OCI-LY7 (cell line): ENCODE measurements around the gene MRPL19.

Experiments used
- CTCF ChIP-seq: fragments of 200-600 bp; sonication (generic); conservative IDR thresholded peaks from 2 replicates; pipeline ENCODE4 v1.5.1; 2014; ENCODE audit warnings: mild to moderate bottlenecking, antibody characterized with exemption, low read length, moderate library complexity, mixed read lengths
- EZH2phosphoT487 ChIP-seq: fragments of 200-600 bp; sonication (generic); IDR thresholded peaks from 2 replicates; pipeline ENCODE4 v1.6.1; 2018; ENCODE audit warnings: low read depth, borderline replicate concordance, mild to moderate bottlenecking, mixed run types, antibody characterized with exemption, low read length, moderate library complexity, mixed read lengths

- TF ChIP-seq CTCF (no peak), EZH2phosphoT487 (no peak)
These were observed 29.9 kb downstream of the MRPL19 start for GRCh38 chr2:75676464-75676863.
